Left ventricle myocardium inferior (tissue), 1 donor: ENCODE data around the gene LIMCH1. TPM values are rescaled to one million over a fixed set of nuclear protein-coding genes. Genes with fewer than 3 reads are reported as not detected.
A peak's percentile ranks its signal among the peaks of the same experiment; 100 is the strongest.

Source experiments
- DNase-seq: peaks from one replicate; pipeline ENCODE4 v3.0.0-alpha.2; 2020
- H3K27ac ChIP-seq: fragments of 200-600 bp; replicated peaks from 2 replicates; pipeline ENCODE4 v1.8.0; 2021
- H3K27me3 ChIP-seq: fragments of 200-600 bp; 2 replicates; pipeline ENCODE4 v1.8.0; 2021; ENCODE audit warnings: low read depth
- H3K36me3 ChIP-seq: fragments of 200-600 bp; 2 replicates; pipeline ENCODE4 v1.8.0; 2021
- H3K4me1 ChIP-seq: fragments of 200-600 bp; 2 replicates; pipeline ENCODE4 v1.8.0; 2021
- H3K4me3 ChIP-seq: fragments of 200-600 bp; 2 replicates; pipeline ENCODE4 v1.8.0; 2021; ENCODE audit warnings: mild to moderate bottlenecking, moderate library complexity
- H3K9me3 ChIP-seq: fragments of 200-600 bp; replicated peaks from 2 replicates; pipeline ENCODE4 v1.8.0; 2021
- intact Hi-C: fragments of 100-400 bp; cut with micrococcal nuclease; formaldehyde crosslinking; loops from one replicate; pipeline ENCODE4 v1.11.0; 2022
- total RNA-seq: library from RNA; stranded (reverse); fragmentation: NEBNext Ultra II Directional; extraction: Animal tissue kit (Norgen Biotek cat#: 25700); gene quantifications from one replicate; pipeline ENCODE4 v1.2.1, GENCODE V29; 2021
- TF ChIP-seq, protein P1 (sequence below): fragments of 200-600 bp; IDR thresholded peaks from 2 replicates; pipeline ENCODE4 v1.8.0; 2021; ENCODE audit warnings: antibody characterized with exemption, mild to moderate bottlenecking, borderline replicate concordance
- donor health status: DM: no; HTN: yes; CAD: no; lungs with severe emphysema.

LIMCH1 gene
- total RNA-seq, 1 donor from 2014 or later = 382 TPM

GRCh38 chr4:41530741-41531140, 7.2 kb upstream of the LIMCH1 start:
- intact Hi-C loops = no loop called here
- H3K9me3 ChIP-seq = no peaks in the 10 kb centered on the region
- H3K36me3 ChIP-seq = no peaks in the 10 kb centered on the region
- no peaks in the 10 kb centered on the region for H3K27me3 ChIP-seq
- peaks cover 79% of the 10 kb centered on the region for H3K4me1 ChIP-seq
- no peak overlapping the region for H3K27ac ChIP-seq
- TF ChIP-seq, protein P1, sequence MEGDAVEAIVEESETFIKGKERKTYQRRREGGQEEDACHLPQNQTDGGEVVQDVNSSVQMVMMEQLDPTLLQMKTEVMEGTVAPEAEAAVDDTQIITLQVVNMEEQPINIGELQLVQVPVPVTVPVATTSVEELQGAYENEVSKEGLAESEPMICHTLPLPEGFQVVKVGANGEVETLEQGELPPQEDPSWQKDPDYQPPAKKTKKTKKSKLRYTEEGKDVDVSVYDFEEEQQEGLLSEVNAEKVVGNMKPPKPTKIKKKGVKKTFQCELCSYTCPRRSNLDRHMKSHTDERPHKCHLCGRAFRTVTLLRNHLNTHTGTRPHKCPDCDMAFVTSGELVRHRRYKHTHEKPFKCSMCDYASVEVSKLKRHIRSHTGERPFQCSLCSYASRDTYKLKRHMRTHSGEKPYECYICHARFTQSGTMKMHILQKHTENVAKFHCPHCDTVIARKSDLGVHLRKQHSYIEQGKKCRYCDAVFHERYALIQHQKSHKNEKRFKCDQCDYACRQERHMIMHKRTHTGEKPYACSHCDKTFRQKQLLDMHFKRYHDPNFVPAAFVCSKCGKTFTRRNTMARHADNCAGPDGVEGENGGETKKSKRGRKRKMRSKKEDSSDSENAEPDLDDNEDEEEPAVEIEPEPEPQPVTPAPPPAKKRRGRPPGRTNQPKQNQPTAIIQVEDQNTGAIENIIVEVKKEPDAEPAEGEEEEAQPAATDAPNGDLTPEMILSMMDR = no peak
- DNase-seq = no peak
- H3K4me3 ChIP-seq = no peak overlapping the region

GRCh38 chr4:41532336-41532735, 5.6 kb upstream of the LIMCH1 start:
- peaks cover 84% of the 10 kb centered on the region for H3K4me1 ChIP-seq
- no peak for DNase-seq
- H3K9me3 ChIP-seq = no peaks in the 10 kb centered on the region
- H3K27ac ChIP-seq = no peak overlapping the region
- intact Hi-C loops = no loop called here
- H3K27me3 ChIP-seq = no peaks in the 10 kb centered on the region
- H3K36me3 ChIP-seq = no peaks in the 10 kb centered on the region
- TF ChIP-seq, protein P1 = no peak
- no peak overlapping the region for H3K4me3 ChIP-seq

DNA sequence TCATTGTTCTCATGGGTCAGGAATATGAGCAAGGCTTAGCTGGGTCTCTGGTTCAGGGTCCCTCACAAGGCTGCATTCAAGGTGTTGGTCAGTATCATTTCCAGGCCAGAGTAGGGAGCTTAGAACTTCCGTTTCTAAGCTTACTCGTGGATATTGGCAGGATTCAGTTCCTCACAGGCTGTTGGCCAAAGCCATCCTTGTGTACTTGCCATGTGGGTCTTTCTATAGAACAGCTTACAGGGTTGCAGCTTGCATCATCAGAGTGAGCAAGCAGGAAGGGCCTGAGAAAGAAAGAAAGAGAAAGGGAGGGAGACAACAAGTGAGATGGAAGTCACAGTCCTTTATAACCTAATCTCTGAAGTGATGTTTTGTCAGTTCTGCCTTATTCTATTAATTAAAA, 5.1 kb upstream of the LIMCH1 start:
- TF ChIP-seq, protein P1 = no peak
- intact Hi-C loops = no loop called here
- Histone ChIP-seq H3K27ac (no peak overlapping the region), H3K9me3 (no peaks in the 10 kb centered on the region), H3K4me3 (no peak overlapping the region), H3K27me3 (no peaks in the 10 kb centered on the region), H3K4me1 (peaks cover 89% of the 10 kb centered on the region), H3K36me3 (no peaks in the 10 kb centered on the region)
- no peak for DNase-seq

DNA sequence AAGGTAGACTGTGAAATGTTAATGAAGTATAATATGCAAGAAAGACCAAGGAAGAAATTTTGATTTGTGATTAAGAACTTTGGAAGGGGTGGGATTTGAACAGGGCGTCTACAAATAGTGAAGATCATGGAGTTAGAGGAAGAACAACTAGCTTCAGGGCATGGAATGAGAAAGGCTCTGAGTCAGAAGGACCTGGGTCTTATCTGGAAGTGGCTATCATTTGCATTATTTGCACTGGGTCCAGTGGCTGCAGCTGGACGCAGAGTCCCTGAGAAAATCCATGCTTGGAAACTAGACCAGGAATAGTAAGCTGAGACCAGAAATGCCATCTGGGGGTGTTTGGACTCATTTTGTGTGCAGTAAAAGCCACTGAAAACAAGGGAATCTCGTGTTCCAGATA, 4.3 kb upstream of the LIMCH1 start:
- Histone ChIP-seq H3K9me3 (no peaks in the 10 kb centered on the region), H3K36me3 (no peaks in the 10 kb centered on the region), H3K27me3 (no peaks in the 10 kb centered on the region), H3K4me1 (peaks cover 89% of the 10 kb centered on the region), H3K4me3 (no peak overlapping the region), H3K27ac (peak overlapping the region; percentile 7)
- intact Hi-C loops = no loop called here
- no peak for DNase-seq
- TF ChIP-seq, protein P1 = no peak

DNA sequence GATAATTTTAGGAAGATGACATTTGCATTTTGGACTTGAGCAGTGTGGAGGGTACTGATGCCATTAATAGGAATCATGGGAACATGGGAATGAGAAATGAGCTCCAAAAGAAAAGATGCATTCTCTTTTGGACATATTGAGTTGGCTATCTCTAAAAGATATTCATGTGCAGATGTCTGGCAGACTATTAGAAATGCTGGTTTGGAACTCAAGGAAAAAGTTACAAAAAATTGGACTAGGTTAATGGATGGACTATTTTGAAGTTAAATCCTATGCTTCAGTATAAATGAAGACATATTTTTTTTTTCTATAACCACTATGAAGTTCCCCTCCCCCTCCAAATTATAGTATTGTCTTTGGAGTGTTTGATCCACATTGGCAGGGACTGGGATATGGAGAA, 3.6 kb upstream of the LIMCH1 start:
- TF ChIP-seq, protein P1 = no peak
- no peak overlapping the region for H3K4me3 ChIP-seq
- peaks cover 89% of the 10 kb centered on the region for H3K4me1 ChIP-seq
- intact Hi-C loops = no loop called here
- no peaks in the 10 kb centered on the region for H3K9me3 ChIP-seq
- H3K27me3 ChIP-seq = no peaks in the 10 kb centered on the region
- no peak for DNase-seq
- H3K27ac ChIP-seq = peak overlapping the region; percentile 80
- H3K36me3 ChIP-seq = no peaks in the 10 kb centered on the region

DNA sequence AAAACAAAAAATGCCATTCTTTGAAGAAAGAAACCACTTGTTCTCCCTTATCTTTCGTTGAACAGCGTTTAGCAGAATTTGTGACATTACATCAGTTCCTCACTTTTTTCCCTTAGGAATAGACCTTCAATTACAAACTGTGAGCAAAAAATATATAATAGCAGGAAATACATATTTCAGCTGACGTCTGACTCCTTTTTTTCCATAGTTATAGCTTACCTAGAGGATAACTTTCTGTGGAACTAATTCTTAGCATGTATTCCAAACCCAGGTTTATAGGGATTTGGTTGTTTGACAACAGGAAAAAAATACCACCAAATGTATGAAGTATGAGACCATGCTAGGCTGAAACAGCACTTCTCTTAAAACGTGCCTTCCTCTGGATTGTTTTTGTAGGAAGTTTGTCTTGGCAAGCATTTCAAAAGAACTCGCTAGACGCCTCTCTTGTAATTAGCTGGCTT, 2.0 kb upstream of the LIMCH1 start:
- intact Hi-C loops = no loop called here
- peak overlapping the region; percentile 13 for H3K4me3 ChIP-seq

More for the DNA sequence above, 2.0 kb upstream of the LIMCH1 start:
- TF ChIP-seq, protein P1 = no peak
- H3K27ac ChIP-seq = peak overlapping the region; percentile 80
- no peaks in the 10 kb centered on the region for H3K9me3 ChIP-seq
- DNase-seq = no peak
- no peaks in the 10 kb centered on the region for H3K36me3 ChIP-seq
- no peaks in the 10 kb centered on the region for H3K27me3 ChIP-seq
- H3K4me1 ChIP-seq = peaks cover 96% of the 10 kb centered on the region
